Measurements from ENCODE around the gene HOMER2. TPM values are rescaled to one million over a fixed set of nuclear protein-coding genes. Genes with fewer than 3 reads are reported as not detected.

Gene HOMER2
- polyA plus RNA-seq, 1 donor, result 34.8 TPM

GRCh38 chr15:82862886-82863285 lies 89.6 kb downstream of the HOMER2 start:
- no peak for DNase-seq (ENCODE audit: low read depth)

- DNase-seq (ENCODE audit: low read depth), result no peak
Observed at GRCh38 chr15:82858932-82859331, 93.6 kb downstream of the HOMER2 start.

GRCh38 chr15:82856397-82857170 lies 95.9 kb downstream of the HOMER2 start:
- no peak for DNase-seq (ENCODE audit: low read depth)

- no peak for DNase-seq (ENCODE audit: low read depth)
Observed at GRCh38 chr15:82855286-82856100, 97.0 kb downstream of the HOMER2 start.

- DNase-seq (ENCODE audit: low read depth), result no peak
Observed at GRCh38 chr15:82854554-82854953, 98.0 kb downstream of the HOMER2 start.

- DNase-seq (ENCODE audit: low read depth), result no peak
Observed at GRCh38 chr15:82852941-82853561, 99.5 kb downstream of the HOMER2 start.

GRCh38 chr15:82851981-82852511 lies 100.5 kb downstream of the HOMER2 start:
- no peak for DNase-seq (ENCODE audit: low read depth)

- DNase-seq (ENCODE audit: low read depth), result no peak
Observed at GRCh38 chr15:82851306-82851850, 101.1 kb downstream of the HOMER2 start.

GRCh38 chr15:82850731-82851130 lies 101.8 kb downstream of the HOMER2 start:
- no peak for DNase-seq (ENCODE audit: low read depth)

- DNase-seq (ENCODE audit: low read depth), result peak; percentile 44
Observed at GRCh38 chr15:82849556-82850512, 102.7 kb downstream of the HOMER2 start.

GRCh38 chr15:82848241-82848993 lies 104.1 kb downstream of the HOMER2 start:
- no peak for DNase-seq (ENCODE audit: low read depth)

- no peak for DNase-seq (ENCODE audit: low read depth)
Observed at GRCh38 chr15:82847703-82848102, 104.8 kb downstream of the HOMER2 start.

- DNase-seq (ENCODE audit: low read depth), result no peak
Observed at GRCh38 chr15:82846621-82847020, 105.9 kb downstream of the HOMER2 start.

- no peak for DNase-seq (ENCODE audit: low read depth)
Observed at GRCh38 chr15:82845686-82846085, 106.8 kb downstream of the HOMER2 start.

- DNase-seq (ENCODE audit: low read depth), result no peak
Observed at GRCh38 chr15:82843566-82843965, 109.0 kb downstream of the HOMER2 start.

- DNase-seq (ENCODE audit: low read depth), result no peak
Observed at GRCh38 chr15:82840166-82840565, 112.4 kb downstream of the HOMER2 start.

- DNase-seq (ENCODE audit: low read depth), result no peak
Observed at GRCh38 chr15:82839136-82839535, 113.4 kb downstream of the HOMER2 start.

GRCh38 chr15:82838096-82838735 lies 114.3 kb downstream of the HOMER2 start:
- no peak for DNase-seq (ENCODE audit: low read depth)

GRCh38 chr15:82835391-82835917 lies 117.1 kb downstream of the HOMER2 start:
- no peak for DNase-seq (ENCODE audit: low read depth)

All from forelimb muscle (tissue), 1 donor.